Activated CD8-positive, alpha-beta memory T cell treated with anti-CD3 and anti-CD28 coated beads, Interleukin-2, amount 50 U/mL, for 48 hours (primary cell): ENCODE data around the gene ENPP1.
A peak's percentile ranks its signal among the peaks of the same experiment; 100 is the strongest.

Experiments used
- DNase-seq: peaks from one replicate; pipeline ENCODE4 v3.0.0-alpha.2; 2020

ENPP1 gene

DNA sequence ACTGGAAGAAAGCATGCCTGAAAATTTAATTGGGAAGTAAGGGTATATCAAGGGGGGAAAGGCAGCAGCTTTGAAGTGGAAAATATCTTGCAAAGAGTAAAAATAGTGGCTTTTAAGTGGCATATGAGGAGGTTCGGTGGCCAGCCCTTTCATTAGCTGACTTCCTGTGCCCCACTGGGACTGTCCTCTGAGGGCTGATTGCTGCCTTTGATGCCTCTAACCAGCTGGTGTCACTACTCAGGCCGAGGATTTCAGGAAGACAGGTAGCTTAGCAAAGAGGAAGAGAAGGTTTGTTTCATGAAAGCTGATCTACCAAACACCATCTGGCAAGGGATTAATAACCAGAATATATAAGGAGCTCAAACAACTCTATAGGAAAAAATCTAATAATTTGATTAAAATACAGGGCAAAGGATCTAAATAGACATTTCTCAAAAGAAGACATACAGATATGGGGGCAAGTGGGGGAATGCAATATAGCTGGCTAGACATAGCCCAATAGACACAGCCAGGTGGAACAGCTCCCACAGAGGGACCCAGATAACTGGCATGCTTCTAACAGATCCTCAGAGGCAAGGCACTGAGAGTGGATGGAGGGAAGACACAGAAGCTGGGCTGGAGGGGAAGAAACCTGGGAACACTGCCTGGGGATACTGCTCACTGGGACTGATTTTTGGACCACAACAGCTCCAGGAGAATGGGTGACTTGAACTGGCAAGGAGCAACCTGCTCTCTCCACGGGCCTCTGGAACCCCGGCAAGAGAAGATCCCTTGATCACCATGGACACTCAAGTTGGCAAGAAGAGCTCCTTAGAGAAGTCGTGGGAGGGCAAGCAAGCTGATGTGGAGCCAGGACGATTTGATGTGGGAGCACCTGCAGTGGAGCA lies 110.2 kb downstream of the ENPP1 start:
- no peak for DNase-seq

DNA sequence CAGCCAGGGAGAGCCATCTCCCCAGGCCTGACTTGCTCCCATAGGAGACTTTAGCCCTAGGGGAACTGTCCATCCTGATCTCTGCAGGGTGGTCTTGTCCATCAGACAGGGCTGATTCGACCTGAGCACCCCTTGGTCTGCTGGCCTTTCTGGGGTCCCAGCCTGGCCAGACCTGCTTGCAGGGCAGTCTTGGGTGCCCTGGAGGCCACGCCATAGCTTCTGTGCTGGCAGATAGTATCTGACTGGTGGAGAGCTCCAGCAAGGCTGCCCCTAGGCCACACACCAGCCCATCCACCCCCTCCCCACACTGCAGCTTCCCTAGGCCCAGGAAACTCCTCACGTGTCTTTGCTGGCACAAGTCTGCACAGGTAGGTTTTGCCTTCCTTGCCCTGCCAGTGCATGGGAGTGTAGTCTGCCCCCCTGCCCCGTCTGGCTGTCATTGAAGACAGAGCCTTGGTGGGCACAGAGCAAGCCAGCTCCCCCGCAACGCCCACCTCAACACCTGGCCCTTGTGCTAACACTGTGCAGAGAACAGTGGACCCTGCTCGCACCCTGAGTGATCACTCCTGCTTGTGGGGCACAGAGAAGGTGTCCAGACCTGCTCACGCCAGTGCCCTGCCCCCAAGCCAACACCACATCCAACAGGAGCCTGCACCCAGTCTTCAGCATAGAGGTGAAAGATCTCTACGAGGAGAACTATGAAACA lies 111.0 kb downstream of the ENPP1 start:
- no peak for DNase-seq

DNA sequence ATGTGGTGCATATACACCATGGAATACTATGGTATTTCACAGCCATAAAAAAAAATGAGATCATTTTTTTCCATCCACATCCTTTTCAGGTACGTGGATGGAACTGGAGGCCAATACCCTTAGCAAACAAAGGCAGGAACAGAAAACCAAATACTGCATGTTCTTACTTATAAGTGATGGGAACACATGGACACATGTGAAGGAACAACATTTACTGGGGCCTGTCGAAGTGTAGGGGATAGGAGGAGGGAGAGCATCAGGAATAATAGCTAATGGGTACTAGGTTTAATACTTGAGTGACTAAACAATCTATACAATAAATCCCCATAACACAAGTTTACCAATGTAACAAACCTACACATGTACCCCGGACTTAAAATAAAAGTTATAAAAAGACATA lies 112.8 kb downstream of the ENPP1 start:
- DNase-seq = no peak

- DNase-seq = peak; percentile 71
Observed at GRCh38 chr6:131923356-131923755, 115.5 kb downstream of the ENPP1 start.

DNA sequence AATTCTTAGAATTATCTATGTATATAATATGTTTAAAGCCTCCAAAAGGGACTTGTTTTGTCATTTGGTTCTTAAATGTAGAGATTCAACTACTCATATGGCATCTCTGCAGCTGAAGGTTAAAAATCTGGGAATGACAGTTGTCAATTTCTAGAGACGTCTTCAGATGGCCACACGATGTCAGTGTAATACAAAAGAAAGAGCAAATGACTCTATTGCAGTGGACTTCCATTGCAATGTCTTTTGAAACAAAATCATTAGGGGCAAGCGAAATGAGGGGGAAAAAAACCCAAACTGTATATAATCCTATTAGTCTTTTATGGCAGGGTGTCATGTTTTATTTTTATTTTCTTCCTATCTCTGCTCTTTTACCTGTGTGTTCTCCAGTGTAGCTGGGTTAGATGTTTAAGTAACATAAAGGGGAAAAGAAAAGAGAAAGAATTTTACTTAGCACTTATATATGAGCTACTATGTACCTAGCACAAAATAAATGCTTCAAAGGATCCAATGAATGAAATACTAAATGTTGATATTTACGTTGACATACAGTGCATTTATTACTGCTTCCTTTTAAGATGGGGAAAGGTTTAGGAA lies 117.2 kb downstream of the ENPP1 start:
- DNase-seq = no peak

DNA sequence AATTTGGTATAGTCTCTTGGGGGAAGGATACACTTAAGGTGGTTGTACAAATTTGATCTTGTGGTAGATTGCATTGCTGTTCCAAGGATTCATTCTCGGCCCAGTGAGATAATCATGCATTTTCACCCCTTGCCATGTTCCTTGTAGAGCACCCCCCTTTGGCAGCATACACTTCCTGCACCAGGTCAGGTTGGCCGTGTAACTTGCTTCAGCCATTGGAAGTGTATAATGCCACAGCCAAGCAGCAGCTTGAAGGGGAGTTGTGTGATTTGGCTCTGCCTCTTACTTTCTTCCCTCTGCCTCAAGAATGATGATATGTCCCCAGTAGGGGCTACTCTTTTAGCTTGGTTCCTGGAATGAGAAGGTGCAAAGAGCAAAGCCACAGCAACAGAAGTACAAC lies 121.4 kb downstream of the ENPP1 start:
- no peak for DNase-seq

GRCh38 chr6:131929976-131930375 lies 122.2 kb downstream of the ENPP1 start:
- no peak for DNase-seq

DNA sequence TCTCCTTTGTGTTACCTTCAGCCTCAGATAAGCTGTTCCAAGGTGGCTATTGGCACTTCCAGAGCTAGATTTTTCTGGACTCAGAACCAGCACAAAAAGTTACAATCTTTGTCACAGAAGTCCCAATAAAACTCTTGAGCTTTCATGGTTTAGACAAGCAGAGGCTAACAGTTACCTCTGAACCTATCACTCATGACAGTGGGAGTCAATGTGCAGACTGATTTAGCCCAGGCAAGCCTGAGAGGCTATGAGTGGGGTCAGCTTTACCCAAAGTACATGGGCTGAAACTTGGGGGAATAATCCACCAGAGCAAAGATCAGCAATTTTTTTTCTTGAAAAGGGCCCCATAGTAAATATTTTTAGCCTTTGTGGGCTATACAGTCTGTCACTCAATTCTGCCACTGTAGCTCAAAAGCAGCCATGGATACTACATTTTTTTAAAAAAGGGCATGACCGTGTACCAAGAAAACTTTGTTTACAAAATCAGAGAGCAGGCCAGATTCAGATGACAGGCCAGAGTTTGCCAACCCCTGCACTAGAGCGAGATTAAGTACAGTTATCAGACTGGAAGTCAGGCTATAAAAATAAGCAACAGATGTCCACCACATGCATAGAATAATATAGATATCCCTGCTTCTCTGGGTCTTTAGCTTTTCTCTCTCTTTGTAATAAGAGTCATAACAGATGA lies 123.4 kb downstream of the ENPP1 start:
- DNase-seq = no peak

- no peak for DNase-seq
Observed at GRCh38 chr6:131936156-131936555, 128.3 kb downstream of the ENPP1 start.

DNA sequence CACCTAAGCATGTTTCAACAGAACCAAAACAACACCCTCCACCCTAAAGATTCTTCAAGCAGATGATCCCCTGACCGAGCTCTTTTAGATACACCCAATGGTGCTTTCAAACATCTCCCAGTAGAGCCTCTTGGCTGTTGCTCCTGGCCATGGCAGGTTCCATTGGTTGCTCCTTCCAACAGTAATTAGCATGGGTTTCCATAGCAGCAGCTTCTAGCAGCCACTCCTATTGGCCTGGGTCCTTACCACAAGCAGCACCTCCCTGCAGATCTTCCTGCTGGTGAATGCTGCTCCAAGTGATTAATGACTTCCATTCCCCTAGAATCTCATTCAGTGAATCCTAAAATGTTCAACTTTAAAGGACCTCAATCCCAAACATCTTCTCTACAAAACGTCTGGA lies 129.4 kb downstream of the ENPP1 start:
- DNase-seq = no peak

DNA sequence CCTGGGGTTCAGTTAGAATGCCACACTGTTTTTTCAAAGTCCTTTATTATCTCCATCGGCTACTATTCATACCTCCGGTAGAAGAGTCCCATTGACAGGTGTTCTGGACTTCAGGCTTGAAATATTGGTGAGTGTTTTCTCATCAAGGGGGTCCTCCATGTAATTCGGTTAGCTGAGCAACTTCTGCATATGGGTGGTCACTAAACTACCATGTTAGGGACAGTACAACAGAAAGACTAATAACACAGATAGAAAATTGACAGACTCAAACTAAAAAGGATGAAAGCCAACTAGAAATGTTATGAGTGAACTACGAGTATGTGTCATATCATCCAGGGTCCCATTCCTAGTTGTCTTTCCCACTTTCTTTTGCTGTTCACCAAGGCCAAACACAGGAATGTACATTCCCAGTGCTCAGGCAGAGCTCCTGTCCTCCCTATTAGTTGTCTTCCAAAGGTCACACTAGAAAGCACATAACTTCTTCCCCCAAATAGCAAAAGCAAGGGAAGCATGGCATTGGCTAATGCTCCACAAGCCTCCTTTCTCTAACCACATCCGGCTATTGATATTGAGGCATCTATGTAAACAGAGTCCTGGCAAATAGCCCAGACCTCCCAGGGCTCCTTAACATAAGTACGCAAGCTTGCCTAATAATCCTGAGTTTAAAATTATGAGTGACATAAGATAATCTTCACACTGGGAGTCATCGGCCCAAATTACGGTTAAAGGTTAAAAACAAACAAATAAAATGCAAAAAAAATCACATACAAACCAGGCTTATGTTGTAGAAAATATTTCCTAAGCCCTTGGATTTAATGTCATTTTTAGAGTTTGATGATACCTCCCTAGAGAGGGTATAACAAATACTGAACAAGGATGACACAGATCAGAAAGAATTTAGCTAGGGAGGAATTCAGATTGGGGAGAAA lies 130.1 kb downstream of the ENPP1 start:
- DNase-seq = no peak
